HepG2 (cell line): ENCODE data around the gene FAHD2A. TPM values are rescaled to one million over a fixed set of nuclear protein-coding genes. Genes with fewer than 3 reads are reported as not detected.

Source experiments
- JARID2 ChIP-seq: sonication (generic); formaldehyde crosslinking; IDR thresholded peaks from 2 replicates; pipeline ENCODE4 v1.8.1; 2023; ENCODE audit warnings: missing genetic modification reagents, inconsistent platforms; ENCODE audit not compliant: insufficient replicate concordance
- KMT2A ChIP-seq: sonication (generic); formaldehyde crosslinking; IDR thresholded peaks from 2 replicates; pipeline ENCODE4 v1.4.0; 2020; ENCODE audit warnings: missing genetic modification reagents
- RFXAP ChIP-seq: sonication (generic); formaldehyde crosslinking; IDR thresholded peaks from 2 replicates; pipeline ENCODE4 v1.4.0; 2020; ENCODE audit warnings: missing genetic modification reagents, borderline replicate concordance
- SIN3A ChIP-seq: IDR thresholded peaks from 2 replicates; pipeline ENCODE4 v1.6.1; 2011; ENCODE audit warnings: low read depth, mild to moderate bottlenecking, control low read depth, low read length, borderline replicate concordance
- ZBTB34 ChIP-seq: sonication (generic); formaldehyde crosslinking; IDR thresholded peaks from 2 replicates; pipeline ENCODE4 v1.8.0; 2022; ENCODE audit warnings: mild to moderate bottlenecking, missing genetic modification reagents
- ZHX1 ChIP-seq: sonication (generic); formaldehyde crosslinking; IDR thresholded peaks from 2 replicates; pipeline ENCODE4 v1.8.1; 2022; ENCODE audit warnings: low read depth, mild to moderate bottlenecking, missing genetic modification reagents
- ZNF557 ChIP-seq: sonication (generic); formaldehyde crosslinking; IDR thresholded peaks from 2 replicates; pipeline ENCODE4 v1.4.0; 2020; ENCODE audit warnings: missing genetic modification reagents
- polyA plus RNA-seq, 8 experiments: library from polyadenylated mRNA; depleted of rRNA in 3 of 8; stranded (reverse) in 7 of 8; unstranded in 1 of 8; fragments of >200 nt; fragmentation: Illumina TruSeq in 4 of 8; extraction: Trizol in 4 of 8; gene quantifications; 2 replicates each; pipeline versions ENCODE4 v1.2.1 to v1.2.3, GENCODE V29; 2011 to 2016; ENCODE audit warnings: low read depth in 4 of 8, missing spikeins in 1 of 8, mixed read lengths in 1 of 8; ENCODE audit not compliant: insufficient read depth in 1 of 8
- total RNA-seq, 5 experiments: library from RNA; depleted of rRNA; stranded (reverse); fragments of >200 nt; fragmentation: Illumina TruSeq; extraction: Trizol; gene quantifications; 2 replicates each; pipeline ENCODE4 v1.2.3, GENCODE V29; 2016; ENCODE audit warnings: low read depth in 1 of 5
- TF ChIP-seq, protein P1 (sequence below): sonication (generic); formaldehyde crosslinking; IDR thresholded peaks from 2 replicates; pipeline ENCODE4 v1.4.0; 2020; ENCODE audit warnings: mild to moderate bottlenecking, missing genetic modification reagents
- TF ChIP-seq, protein P2 (sequence below): sonication (generic); formaldehyde crosslinking; IDR thresholded peaks from 2 replicates; pipeline ENCODE4 v1.4.0; 2020; ENCODE audit warnings: missing genetic modification reagents, borderline replicate concordance

The FAHD2A gene
- total and polyA plus RNA-seq, 2 of the 13 experiments (the other 11 are each of a cell fraction or from before 2014, with no cell fraction given), result 34.0 to 44.2 TPM

DNA sequence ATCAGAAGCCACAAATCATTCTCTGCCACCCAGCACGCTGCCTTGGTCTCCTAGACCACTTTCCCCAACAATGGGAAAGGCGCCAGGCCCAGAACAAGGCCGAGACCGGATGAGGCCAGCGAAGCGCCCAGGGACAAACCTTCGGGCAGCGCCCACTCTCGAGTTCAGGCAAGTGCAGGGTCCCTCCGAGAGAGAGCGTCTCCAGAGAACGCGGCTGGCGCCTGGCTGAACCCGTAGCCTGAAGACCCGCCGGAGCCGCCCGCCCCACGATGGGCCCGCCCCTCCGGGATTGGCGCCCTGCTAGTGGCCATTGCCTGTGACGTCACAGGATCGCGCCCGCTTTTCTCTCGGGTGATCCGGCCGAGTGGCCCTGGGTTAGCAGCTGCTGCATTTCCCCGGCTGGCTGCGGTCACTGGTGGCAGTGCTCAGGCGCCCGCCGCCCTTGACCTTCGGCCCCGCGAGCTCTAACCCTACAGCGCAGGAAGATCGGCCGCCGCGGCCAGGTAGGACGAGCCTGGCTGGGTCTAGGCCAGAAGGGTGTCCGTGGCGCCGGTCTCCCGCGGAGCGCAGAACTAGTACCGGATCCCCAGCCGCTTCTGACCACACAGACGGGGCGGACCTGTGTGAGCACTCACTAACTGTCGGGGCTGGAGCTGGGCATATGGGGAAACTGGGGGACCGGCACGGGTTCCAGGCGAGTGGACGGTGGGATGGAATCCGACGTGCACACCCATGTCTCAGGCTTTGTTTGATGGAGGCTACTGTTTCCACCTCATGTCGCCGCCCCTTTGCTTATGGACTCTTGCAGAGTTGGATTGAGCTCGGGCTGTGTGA lies at the start of gene FAHD2A (continued):
- TF ChIP-seq, protein P1, sequence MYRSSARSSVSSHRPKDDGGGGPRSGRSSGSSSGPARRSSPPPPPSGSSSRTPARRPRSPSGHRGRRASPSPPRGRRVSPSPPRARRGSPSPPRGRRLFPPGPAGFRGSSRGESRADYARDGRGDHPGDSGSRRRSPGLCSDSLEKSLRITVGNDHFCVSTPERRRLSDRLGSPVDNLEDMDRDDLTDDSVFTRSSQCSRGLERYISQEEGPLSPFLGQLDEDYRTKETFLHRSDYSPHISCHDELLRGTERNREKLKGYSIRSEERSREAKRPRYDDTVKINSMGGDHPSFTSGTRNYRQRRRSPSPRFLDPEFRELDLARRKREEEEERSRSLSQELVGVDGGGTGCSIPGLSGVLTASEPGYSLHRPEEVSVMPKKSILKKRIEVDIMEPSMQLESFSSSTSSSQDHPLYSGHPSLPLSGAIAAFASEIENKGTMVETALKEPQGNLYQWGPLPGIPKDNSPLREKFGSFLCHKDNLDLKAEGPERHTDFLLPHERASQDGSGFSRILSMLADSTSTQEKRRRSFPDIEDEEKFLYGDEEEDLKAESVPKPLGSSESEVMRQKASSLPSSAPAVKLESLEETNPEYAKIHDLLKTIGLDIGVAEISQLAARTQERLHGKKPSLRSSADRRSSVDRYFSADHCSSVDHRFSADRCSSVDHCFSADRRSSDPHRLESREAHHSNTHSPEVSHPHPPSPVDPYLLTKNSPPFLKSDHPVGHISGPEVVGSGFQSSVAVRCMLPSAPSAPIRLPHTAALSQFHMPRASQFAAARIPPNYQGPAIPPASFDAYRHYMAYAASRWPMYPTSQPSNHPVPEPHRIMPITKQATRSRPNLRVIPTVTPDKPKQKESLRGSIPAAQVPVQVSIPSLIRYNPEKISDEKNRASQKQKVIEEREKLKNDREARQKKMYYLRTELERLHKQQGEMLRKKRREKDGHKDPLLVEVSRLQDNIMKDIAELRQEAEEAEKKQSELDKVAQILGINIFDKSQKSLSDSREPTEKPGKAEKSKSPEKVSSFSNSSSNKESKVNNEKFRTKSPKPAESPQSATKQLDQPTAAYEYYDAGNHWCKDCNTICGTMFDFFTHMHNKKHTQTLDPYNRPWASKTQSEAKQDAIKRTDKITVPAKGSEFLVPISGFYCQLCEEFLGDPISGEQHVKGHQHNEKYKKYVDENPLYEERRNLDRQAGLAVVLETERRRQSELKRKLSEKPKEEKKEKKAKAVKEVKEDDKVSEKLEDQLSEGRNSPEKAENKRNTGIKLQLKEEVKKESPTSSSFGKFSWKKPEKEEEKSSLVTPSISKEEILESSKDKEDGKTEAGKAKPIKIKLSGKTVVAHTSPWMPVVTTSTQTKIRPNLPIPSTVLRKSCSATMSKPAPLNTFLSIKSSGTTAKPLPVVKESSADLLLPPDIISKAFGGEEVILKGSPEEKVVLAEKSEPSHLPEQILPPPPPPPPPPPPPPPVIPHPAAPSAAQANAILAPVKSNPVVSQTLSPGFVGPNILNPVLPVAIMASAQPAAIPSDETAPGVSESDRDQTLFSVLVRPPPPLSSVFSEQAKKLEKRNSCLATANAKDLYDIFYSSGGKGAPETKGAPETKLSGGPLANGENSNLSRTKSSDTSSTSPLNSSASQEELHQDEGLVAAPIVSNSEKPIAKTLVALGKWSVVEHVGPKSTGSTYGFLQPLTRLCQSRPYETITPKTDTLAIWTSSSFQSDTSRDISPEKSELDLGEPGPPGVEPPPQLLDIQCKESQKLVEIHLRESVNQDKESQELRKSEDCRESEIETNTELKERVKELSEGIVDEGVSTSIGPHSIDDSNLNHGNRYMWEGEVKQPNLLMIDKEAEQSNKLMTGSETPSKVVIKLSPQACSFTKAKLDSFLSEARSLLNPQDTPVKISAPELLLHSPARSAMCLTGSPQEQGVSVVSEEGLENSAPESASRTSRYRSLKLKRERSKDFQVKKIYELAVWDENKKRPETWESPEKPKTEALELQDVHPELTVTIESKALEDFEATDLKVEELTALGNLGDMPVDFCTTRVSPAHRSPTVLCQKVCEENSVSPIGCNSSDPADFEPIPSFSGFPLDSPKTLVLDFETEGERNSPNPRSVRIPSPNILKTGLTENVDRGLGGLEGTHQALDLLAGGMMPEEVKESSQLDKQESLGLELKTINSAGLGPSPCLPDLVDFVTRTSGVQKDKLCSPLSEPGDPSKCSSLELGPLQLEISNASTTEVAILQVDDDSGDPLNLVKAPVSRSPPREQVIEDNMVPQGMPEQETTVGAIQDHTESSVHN (CRISPR knock-in tag), result no peak; the same call in 1 of the 2 replicates
- TF ChIP-seq ZNF557 (CRISPR knock-in tag) (no peak), KMT2A (CRISPR knock-in tag) (peak; percentile 83; the same call in 1 of the 2 replicates), SIN3A (peak; percentile 82; the same call in 1 of the 2 replicates), ZBTB34 (CRISPR knock-in tag) (peak; percentile 78; the same call in 1 of the 2 replicates), ZHX1 (CRISPR knock-in tag) (peak; percentile 49; the same call in 1 of the 2 replicates), RFXAP (CRISPR knock-in tag) (peak; percentile 46), JARID2 (CRISPR knock-in tag) (no peak)
- TF ChIP-seq, protein P2, sequence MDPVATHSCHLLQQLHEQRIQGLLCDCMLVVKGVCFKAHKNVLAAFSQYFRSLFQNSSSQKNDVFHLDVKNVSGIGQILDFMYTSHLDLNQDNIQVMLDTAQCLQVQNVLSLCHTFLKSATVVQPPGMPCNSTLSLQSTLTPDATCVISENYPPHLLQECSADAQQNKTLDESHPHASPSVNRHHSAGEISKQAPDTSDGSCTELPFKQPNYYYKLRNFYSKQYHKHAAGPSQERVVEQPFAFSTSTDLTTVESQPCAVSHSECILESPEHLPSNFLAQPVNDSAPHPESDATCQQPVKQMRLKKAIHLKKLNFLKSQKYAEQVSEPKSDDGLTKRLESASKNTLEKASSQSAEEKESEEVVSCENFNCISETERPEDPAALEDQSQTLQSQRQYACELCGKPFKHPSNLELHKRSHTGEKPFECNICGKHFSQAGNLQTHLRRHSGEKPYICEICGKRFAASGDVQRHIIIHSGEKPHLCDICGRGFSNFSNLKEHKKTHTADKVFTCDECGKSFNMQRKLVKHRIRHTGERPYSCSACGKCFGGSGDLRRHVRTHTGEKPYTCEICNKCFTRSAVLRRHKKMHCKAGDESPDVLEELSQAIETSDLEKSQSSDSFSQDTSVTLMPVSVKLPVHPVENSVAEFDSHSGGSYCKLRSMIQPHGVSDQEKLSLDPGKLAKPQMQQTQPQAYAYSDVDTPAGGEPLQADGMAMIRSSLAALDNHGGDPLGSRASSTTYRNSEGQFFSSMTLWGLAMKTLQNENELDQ (CRISPR knock-in tag), result no peak
